Stimulated activated naive CD8-positive, alpha-beta T cell treated with anti-CD3 and anti-CD28 coated beads, Interleukin-15, Interleukin-2, amounts not matched to agents 100 ng/mL and 50 ng/mL, for 24 hours (primary cell): Measurements from ENCODE around the gene VPS26B.
A peak's percentile ranks its signal among the peaks of the same experiment; 100 is the strongest.

ENCODE experiments used
- H3K27ac Mint-ChIP-seq: one replicate; pipeline ENCODE4 v1.8.0; 2021; ENCODE audit warnings: mild to moderate bottlenecking, mixed read lengths
- H3K27me3 Mint-ChIP-seq: one replicate; pipeline ENCODE4 v1.8.0; 2021; ENCODE audit warnings: mixed read lengths
- H3K36me3 Mint-ChIP-seq: one replicate; pipeline ENCODE4 v1.8.0; 2021; ENCODE audit warnings: low read depth, mixed read lengths
- H3K4me1 Mint-ChIP-seq: one replicate; pipeline ENCODE4 v1.8.0; 2021; ENCODE audit warnings: low read depth, mixed read lengths
- H3K4me3 Mint-ChIP-seq: one replicate; pipeline ENCODE4 v1.8.0; 2021; ENCODE audit warnings: mild to moderate bottlenecking, mixed read lengths
- H3K9me3 Mint-ChIP-seq: one replicate; pipeline ENCODE4 v1.8.0; 2021; ENCODE audit warnings: mixed read lengths

Gene VPS26B

DNA sequence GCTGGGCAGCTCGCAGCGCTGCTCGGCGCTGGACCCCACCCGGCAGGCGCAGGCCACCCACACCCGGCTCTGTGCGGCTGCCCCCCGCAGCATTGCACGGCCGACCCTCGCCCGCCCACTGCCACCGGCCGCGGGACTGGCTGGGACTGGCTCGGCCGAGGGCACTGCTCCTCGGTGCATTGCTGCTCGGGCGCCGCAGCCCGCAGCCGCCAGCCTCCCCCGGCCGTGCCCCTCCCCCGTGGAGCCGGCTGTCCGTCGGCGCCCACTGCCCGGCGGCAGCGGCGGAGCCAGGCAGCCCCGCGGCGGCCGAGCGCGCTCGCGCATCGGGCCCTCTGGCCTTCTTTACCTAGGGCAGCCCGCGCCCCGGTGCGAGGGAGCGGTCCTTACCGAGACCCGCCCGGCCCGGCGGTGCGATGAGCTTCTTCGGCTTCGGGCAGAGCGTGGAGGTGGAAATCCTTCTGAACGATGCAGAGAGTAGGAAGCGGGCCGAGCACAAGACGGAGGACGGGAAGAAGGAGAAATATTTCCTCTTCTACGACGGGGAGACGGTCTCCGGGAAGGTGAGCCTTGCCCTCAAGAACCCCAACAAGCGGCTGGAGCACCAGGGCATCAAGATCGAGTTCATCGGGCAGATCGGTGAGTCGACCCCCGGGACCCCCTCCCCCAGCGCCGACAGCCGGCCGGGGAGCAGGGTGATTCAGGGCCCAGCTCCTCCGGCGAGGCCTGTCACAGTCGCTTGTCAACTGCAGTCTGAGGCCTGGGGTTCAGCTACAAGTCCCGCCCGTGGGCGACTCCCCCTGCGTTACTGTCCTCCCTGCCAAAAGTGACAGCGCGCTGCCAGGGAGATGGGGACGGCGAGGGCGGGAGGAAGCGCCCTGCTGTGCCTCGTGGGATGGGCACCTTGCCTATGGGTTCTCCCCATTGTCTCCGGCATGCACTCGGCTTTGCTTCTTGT, 516 bp downstream of the VPS26B start:
- H3K9me3 Mint-ChIP-seq, result no peaks in the 10 kb centered on the region
- peaks cover 78% of the 10 kb centered on the region for H3K4me1 Mint-ChIP-seq
- H3K27me3 Mint-ChIP-seq, result no peaks in the 10 kb centered on the region
- H3K36me3 Mint-ChIP-seq, result peaks cover 40% of the 10 kb centered on the region
- H3K4me3 Mint-ChIP-seq, result peak overlapping the region; percentile 95
- peak overlapping the region; percentile 91 for H3K27ac Mint-ChIP-seq

DNA sequence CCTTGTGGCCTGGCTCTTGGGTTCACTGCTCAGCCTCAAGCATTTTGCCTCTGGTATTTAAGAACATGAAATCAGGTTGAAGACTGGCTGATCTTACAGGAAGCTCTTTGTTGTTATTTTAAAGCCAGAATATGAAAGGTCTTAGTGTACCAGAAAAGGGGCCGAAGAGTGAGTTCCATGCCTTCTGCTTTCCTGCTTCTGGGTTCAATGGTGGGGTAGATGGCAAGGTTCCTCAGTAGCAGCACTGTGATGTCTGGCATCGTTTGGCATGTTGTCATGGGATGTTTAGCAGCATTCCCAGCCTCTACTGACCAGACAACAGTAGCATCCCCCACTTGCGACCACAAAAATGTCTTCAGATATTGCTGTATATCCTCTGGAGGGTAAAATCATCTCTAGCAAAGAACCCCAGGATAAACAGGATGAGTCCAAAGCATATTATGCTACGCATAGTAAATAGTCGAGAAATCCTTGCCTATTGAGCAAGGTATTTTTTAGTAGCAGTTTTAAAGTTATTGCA, 2.4 kb downstream of the VPS26B start:
- Mint-ChIP-seq H3K36me3 (peaks cover 29% of the 10 kb centered on the region), H3K9me3 (no peaks in the 10 kb centered on the region), H3K4me3 (peak overlapping the region; percentile 95), H3K27me3 (no peaks in the 10 kb centered on the region), H3K27ac (no peak overlapping the region), H3K4me1 (peaks cover 81% of the 10 kb centered on the region)

DNA sequence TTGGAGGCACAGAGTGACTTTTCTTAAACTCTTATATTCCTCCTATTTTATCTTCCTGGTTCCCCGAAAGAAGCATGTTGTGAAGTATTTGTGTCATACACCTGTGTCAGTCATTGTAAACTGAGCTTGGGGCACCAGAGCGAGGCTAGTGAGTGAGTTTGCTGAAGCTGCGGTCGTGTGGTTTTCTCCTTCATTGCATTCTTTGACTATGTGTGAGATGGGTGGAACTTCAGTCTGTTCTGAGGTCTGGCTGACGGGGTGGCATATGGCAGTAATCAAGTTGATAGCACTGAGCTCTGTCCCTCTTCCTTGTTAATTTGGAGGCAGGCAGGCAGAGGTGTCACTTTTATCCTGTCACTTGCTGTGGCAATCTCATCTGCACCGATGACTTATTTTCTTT, 4.2 kb downstream of the VPS26B start:
- no peak overlapping the region for H3K4me3 Mint-ChIP-seq
- no peaks in the 10 kb centered on the region for H3K27me3 Mint-ChIP-seq
- H3K4me1 Mint-ChIP-seq, result peaks cover 81% of the 10 kb centered on the region
- peaks cover 13% of the 10 kb centered on the region for H3K36me3 Mint-ChIP-seq
- H3K9me3 Mint-ChIP-seq, result no peaks in the 10 kb centered on the region
- no peak overlapping the region for H3K27ac Mint-ChIP-seq

- Mint-ChIP-seq H3K4me3 (no peak overlapping the region), H3K36me3 (peaks cover 13% of the 10 kb centered on the region), H3K9me3 (no peaks in the 10 kb centered on the region), H3K4me1 (peaks cover 76% of the 10 kb centered on the region), H3K27ac (no peak overlapping the region), H3K27me3 (no peaks in the 10 kb centered on the region)
These were observed 4.8 kb downstream of the VPS26B start for GRCh38 chr11:134229126-134229790.

DNA sequence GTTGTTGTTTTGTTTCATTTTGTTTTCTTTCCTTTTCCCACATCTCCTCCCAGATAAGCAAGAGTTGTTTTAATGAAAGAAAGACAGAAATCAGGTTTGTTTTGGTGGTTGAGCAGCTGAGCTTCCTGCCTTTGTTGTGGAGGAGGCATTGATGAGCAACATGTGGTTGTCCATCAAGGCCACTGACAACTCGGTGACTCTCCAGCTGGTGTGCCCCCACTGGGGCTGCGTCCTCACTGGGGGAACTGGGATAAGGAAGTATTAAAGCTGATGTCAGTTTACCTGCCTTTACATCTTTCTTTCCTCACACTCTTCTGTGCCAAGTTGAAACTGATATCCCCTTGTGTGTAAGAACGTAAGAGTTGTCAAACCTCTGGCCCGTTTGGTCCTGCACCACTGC, 5.9 kb downstream of the VPS26B start:
- no peak overlapping the region for H3K27ac Mint-ChIP-seq
- H3K36me3 Mint-ChIP-seq, result peaks cover 17% of the 10 kb centered on the region
- no peaks in the 10 kb centered on the region for H3K27me3 Mint-ChIP-seq
- no peak overlapping the region for H3K4me3 Mint-ChIP-seq
- no peaks in the 10 kb centered on the region for H3K9me3 Mint-ChIP-seq
- H3K4me1 Mint-ChIP-seq, result peaks cover 76% of the 10 kb centered on the region

DNA sequence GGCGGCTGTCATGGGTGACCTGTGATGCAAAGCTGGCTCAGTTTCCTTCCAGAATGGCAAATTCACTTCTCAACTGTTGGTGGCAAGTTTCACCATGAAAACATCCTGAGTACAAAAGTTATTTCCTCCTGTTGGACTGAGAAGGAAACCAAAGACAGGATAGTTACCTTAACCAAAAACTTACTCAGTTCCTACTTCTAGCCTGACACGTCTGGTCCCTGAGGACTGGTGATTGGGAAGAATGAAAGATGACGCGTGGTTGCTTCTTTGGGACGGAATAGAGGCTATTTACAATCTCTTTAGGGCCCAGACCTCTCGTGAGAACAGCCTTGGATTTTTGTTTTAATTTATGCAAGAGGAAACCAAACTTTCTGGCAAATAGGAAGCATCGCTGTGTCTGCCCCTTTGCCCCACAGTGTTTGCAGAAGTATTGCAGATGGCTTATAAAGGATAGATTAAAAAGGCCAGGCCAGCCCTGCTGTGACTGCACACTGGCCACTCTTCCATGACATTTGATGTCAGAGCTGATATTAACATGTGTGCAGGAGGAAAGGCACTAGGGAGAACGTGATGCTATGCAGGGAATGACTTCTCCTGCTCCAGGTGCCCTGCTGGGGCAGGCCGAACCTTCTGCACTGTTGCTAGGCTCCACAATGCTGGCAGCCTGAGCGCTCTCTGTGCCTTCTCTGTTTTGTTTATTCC, 7.6 kb downstream of the VPS26B start:
- Mint-ChIP-seq H3K9me3 (no peaks in the 10 kb centered on the region), H3K4me1 (peaks cover 59% of the 10 kb centered on the region), H3K36me3 (peaks cover 24% of the 10 kb centered on the region), H3K27ac (peak overlapping the region; percentile 62), H3K27me3 (no peaks in the 10 kb centered on the region), H3K4me3 (no peak overlapping the region)

DNA sequence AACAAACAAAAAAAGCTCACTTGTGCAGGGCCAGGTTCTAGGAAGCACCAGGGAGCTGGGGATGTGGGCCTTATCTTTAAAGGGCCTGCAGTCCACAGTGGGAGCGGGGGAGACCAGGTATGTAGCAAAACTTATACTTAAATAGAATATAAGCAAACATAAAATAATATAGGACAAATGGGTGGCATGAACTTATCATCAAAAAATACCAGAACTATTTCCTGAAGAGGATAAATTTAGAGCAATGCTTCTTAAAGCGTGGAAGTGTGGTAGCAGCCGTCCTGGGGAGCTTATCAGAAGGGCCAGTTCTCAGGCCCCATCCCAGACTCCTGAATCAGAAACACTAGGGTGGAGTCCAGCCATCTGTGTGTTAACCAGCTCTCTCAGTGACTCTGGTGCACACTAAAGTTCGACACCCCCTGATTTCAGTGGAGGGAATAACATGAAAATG, 9.3 kb downstream of the VPS26B start:
- Mint-ChIP-seq H3K27me3 (no peaks in the 10 kb centered on the region), H3K27ac (no peak overlapping the region)

DNA sequence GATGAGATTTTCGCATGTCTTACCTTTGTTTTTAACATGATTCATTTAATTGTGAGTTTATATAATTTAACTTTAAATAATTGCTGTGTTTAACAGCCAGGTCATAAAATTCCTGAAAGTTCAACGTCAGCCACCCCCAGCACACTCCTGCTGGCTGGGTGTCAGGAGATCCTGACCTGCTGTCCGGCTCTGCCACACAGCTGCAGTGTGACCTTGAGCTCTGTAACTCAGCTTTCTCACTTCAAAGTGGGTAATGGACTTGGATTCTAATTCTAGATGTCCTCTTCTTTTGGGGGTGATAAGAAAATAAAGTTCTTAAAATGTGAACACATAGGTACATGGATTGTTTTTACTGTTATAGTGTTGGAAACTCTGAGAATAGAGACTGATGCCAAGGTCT, 10.9 kb downstream of the VPS26B start:
- peaks cover 26% of the 10 kb centered on the region for H3K4me1 Mint-ChIP-seq
- H3K27me3 Mint-ChIP-seq, result no peaks in the 10 kb centered on the region
- no peak overlapping the region for H3K4me3 Mint-ChIP-seq
- H3K9me3 Mint-ChIP-seq, result no peaks in the 10 kb centered on the region
- H3K27ac Mint-ChIP-seq, result no peak overlapping the region
- peaks cover 27% of the 10 kb centered on the region for H3K36me3 Mint-ChIP-seq

More for the DNA sequence above, 9.3 kb downstream of the VPS26B start:
- no peaks in the 10 kb centered on the region for H3K9me3 Mint-ChIP-seq
- H3K4me3 Mint-ChIP-seq, result no peak overlapping the region
- peaks cover 43% of the 10 kb centered on the region for H3K4me1 Mint-ChIP-seq
- H3K36me3 Mint-ChIP-seq, result peaks cover 29% of the 10 kb centered on the region

DNA sequence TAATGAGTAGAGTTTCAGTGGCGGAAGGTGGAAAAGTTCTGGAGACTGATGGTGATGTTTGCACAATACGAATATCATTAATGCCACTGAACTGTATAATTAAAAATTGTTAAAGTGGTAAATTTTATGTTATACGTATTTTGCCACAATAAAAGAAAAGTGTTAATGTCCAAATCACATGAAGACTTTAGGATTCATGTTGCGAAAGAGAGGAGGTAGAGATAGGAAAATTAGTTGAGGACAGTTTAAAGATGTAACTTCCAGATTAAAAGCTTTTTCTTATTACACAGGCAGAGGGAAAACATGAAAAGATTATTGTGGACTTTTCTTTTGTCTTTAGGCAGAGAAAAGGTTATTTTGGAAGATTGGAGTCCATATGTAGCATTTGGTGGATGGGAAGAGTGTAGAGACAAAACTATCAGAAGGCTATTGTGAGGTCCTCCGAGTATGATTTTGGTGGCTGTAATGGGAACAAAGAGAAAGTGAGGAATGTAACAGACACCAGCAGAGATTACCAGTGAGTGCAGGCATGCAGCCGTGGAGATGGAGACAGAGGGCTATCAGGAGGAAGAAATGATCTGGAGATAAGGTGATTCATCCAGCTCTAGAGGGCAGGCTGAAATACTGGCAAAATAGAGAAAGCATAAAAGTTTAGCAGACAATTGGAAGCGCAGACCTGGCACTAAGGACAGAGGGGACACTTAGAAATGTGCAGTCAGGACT, 12.5 kb downstream of the VPS26B start:
- Mint-ChIP-seq H3K9me3 (no peaks in the 10 kb centered on the region), H3K27ac (no peak overlapping the region), H3K4me3 (no peak overlapping the region), H3K4me1 (peaks cover 13% of the 10 kb centered on the region), H3K27me3 (no peaks in the 10 kb centered on the region), H3K36me3 (peaks cover 27% of the 10 kb centered on the region)

DNA sequence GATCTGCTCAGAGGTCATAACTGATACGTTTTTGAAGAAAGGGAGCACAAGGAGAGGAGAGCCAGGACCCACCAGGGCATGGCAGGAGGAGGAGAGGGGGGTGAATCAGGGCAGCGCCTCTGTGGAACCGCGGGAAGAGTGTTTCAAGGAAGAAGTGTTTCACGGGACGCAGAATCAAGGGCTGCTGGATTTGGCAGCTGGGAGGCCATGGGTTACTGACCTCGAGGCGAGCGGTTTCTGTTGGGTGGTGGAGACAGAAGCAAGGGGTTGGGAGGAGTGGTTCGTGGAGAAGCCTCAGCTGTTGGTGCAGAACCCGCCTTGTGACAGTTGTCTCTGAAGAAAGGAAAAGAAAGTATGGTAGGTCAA, 13.1 kb downstream of the VPS26B start:
- peaks cover 8% of the 10 kb centered on the region for H3K4me1 Mint-ChIP-seq

DNA sequence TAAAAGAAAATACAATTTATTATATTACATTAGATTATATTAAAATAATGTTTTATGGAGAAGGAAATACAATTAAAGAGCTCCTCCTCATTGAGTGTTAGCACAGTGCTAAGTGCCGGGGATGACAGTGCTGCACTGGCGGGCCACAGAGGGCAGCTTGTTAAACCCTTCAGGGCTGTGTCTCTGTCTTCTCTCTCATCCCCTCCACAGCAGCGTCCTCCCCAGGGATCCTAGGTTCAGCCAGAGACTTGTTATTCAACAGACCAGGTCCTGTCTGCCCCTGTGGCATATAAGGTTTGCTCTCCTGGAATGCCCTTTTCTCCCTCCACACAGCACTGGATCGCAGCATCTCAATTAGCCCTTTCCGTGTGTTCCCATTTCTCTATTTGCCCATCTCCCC, 14.5 kb downstream of the VPS26B start:
- Mint-ChIP-seq H3K4me1 (no peaks in the 10 kb centered on the region), H3K9me3 (no peaks in the 10 kb centered on the region), H3K36me3 (peaks cover 39% of the 10 kb centered on the region), H3K27ac (no peak overlapping the region), H3K4me3 (no peak overlapping the region), H3K27me3 (no peaks in the 10 kb centered on the region)

More for the DNA sequence above, 13.1 kb downstream of the VPS26B start:
- Mint-ChIP-seq H3K27me3 (no peaks in the 10 kb centered on the region), H3K9me3 (no peaks in the 10 kb centered on the region), H3K27ac (no peak overlapping the region), H3K4me3 (no peak overlapping the region), H3K36me3 (peaks cover 27% of the 10 kb centered on the region)

- Mint-ChIP-seq H3K36me3 (peaks cover 43% of the 10 kb centered on the region), H3K4me3 (no peak overlapping the region), H3K27me3 (no peaks in the 10 kb centered on the region), H3K9me3 (no peaks in the 10 kb centered on the region), H3K27ac (no peak overlapping the region), H3K4me1 (no peaks in the 10 kb centered on the region)
These were observed 16.1 kb downstream of the VPS26B start for GRCh38 chr11:134240592-134240991.

DNA sequence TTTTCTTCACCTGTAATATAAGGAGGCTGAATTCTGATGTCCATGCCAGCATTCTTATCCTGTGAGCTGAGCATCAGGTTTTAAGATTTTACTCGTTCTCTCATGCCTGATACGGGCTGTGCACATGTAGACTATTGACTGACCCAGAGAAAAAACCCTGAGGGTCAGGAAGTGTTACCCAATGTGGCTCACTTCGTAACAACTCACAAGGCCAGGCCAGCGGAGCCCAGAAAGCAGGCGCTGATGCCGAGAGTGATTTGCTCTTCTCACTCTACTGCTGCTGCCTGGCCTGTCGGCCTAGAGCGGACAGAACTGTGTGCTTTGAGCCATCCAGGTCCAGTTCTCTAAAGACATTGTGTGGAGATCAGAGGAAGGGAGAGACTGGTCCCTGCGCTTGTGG, 17.9 kb downstream of the VPS26B start:
- no peak overlapping the region for H3K4me3 Mint-ChIP-seq
- no peak overlapping the region for H3K27ac Mint-ChIP-seq
- H3K36me3 Mint-ChIP-seq, result peaks cover 42% of the 10 kb centered on the region
- H3K9me3 Mint-ChIP-seq, result no peaks in the 10 kb centered on the region
- no peaks in the 10 kb centered on the region for H3K27me3 Mint-ChIP-seq
- H3K4me1 Mint-ChIP-seq, result no peaks in the 10 kb centered on the region

- Mint-ChIP-seq H3K36me3 (peaks cover 46% of the 10 kb centered on the region), H3K27ac (no peak overlapping the region), H3K4me3 (no peak overlapping the region), H3K27me3 (no peaks in the 10 kb centered on the region), H3K4me1 (no peaks in the 10 kb centered on the region), H3K9me3 (no peaks in the 10 kb centered on the region)
These were observed 19.4 kb downstream of the VPS26B start for GRCh38 chr11:134243913-134244312.
